Measurements from ENCODE around the gene TWIST2. TPM values are rescaled to one million over a fixed set of nuclear protein-coding genes. Genes with fewer than 3 reads are reported as not detected.

The TWIST2 gene
- polyA plus RNA-seq, 3 donors from 2014 or later, result 0.17 to 0.61 TPM; not detected in 1

- Mint-ChIP-seq H3K4me3 (no peak overlapping the region), H3K36me3 (no peaks in the 10 kb centered on the region), H3K9me3 (no peaks in the 10 kb centered on the region), H3K27me3 (ENCODE audit: low read depth in 3 of 3) (peaks cover 0 to 11% (median 11%) of the 10 kb centered on the region in 3 donors), H3K4me1 (no peaks in the 10 kb centered on the region), H3K27ac (no peak overlapping the region)
- no peak for DNase-seq
Measured at GRCh38 chr2:238818561-238818960, 29.3 kb upstream of the TWIST2 start.

GRCh38 chr2:238820197-238820596, 27.7 kb upstream of the TWIST2 start:
- DNase-seq, result no peak
- H3K9me3 Mint-ChIP-seq, result peaks cover 0 to 3% (median 0%) of the 10 kb centered on the region in 6 donors
- H3K27me3 Mint-ChIP-seq (ENCODE audit: low read depth in 3 of 3), result peaks cover 0 to 15% (median 8%) of the 10 kb centered on the region in 3 donors
- H3K27ac Mint-ChIP-seq, result no peak overlapping the region
- H3K36me3 Mint-ChIP-seq, result no peaks in the 10 kb centered on the region
- H3K4me3 Mint-ChIP-seq, result no peak overlapping the region
- no peaks in the 10 kb centered on the region for H3K4me1 Mint-ChIP-seq

GRCh38 chr2:238820916-238821315, 27.0 kb upstream of the TWIST2 start:
- Mint-ChIP-seq H3K27me3 (ENCODE audit: low read depth in 3 of 3) (peaks cover 2 to 15% (median 10%) of the 10 kb centered on the region in 3 donors), H3K9me3 (peaks cover 0 to 3% (median 0%) of the 10 kb centered on the region in 6 donors), H3K4me1 (no peaks in the 10 kb centered on the region), H3K4me3 (no peak overlapping the region), H3K36me3 (no peaks in the 10 kb centered on the region), H3K27ac (no peak overlapping the region)
- DNase-seq, result no peak

GRCh38 chr2:238821391-238821790, 26.5 kb upstream of the TWIST2 start:
- Mint-ChIP-seq H3K4me1 (no peaks in the 10 kb centered on the region), H3K27me3 (ENCODE audit: low read depth in 3 of 3) (peaks cover 2 to 15% (median 10%) of the 10 kb centered on the region in 3 donors), H3K27ac (no peak overlapping the region), H3K36me3 (no peaks in the 10 kb centered on the region), H3K4me3 (no peak overlapping the region), H3K9me3 (peaks cover 0 to 3% (median 0%) of the 10 kb centered on the region in 6 donors)
- DNase-seq, result no peak

- Mint-ChIP-seq H3K27ac (no peak overlapping the region), H3K4me1 (no peaks in the 10 kb centered on the region), H3K9me3 (peaks cover 0 to 3% (median 0%) of the 10 kb centered on the region in 6 donors), H3K36me3 (no peaks in the 10 kb centered on the region), H3K4me3 (no peak overlapping the region), H3K27me3 (ENCODE audit: low read depth in 3 of 3) (peaks cover 2 to 17% (median 11%) of the 10 kb centered on the region in 3 donors)
- DNase-seq, result no peak
Measured at GRCh38 chr2:238821944-238822670, 25.8 kb upstream of the TWIST2 start.

- no peak for DNase-seq
- peaks cover 2 to 21% (median 11%) of the 10 kb centered on the region in 3 donors for H3K27me3 Mint-ChIP-seq (ENCODE audit: low read depth in 3 of 3)
- H3K27ac Mint-ChIP-seq, result no peak overlapping the region
- no peaks in the 10 kb centered on the region for H3K36me3 Mint-ChIP-seq
- H3K4me1 Mint-ChIP-seq, result no peaks in the 10 kb centered on the region
- peaks cover 0 to 3% (median 0%) of the 10 kb centered on the region in 6 donors for H3K9me3 Mint-ChIP-seq
- H3K4me3 Mint-ChIP-seq, result no peak overlapping the region
Measured at GRCh38 chr2:238822955-238823354, 24.9 kb upstream of the TWIST2 start.

- Mint-ChIP-seq H3K36me3 (no peaks in the 10 kb centered on the region), H3K27me3 (ENCODE audit: low read depth in 3 of 3) (peaks cover 4 to 16% (median 6%) of the 10 kb centered on the region in 3 donors), H3K4me3 (no peak overlapping the region), H3K9me3 (no peaks in the 10 kb centered on the region), H3K27ac (no peak overlapping the region), H3K4me1 (no peaks in the 10 kb centered on the region)
- no peak for DNase-seq
Measured at GRCh38 chr2:238831177-238831576, 16.7 kb upstream of the TWIST2 start.

GRCh38 chr2:238834982-238835381, 12.9 kb upstream of the TWIST2 start:
- H3K36me3 Mint-ChIP-seq, result no peaks in the 10 kb centered on the region
- no peak for DNase-seq
- H3K4me3 Mint-ChIP-seq, result no peak overlapping the region
- no peak overlapping the region for H3K27ac Mint-ChIP-seq
- H3K9me3 Mint-ChIP-seq, result no peaks in the 10 kb centered on the region
- H3K27me3 Mint-ChIP-seq (ENCODE audit: low read depth in 3 of 3), result peaks cover 4 to 14% (median 8%) of the 10 kb centered on the region in 3 donors
- H3K4me1 Mint-ChIP-seq, result no peaks in the 10 kb centered on the region

- no peaks in the 10 kb centered on the region for H3K9me3 Mint-ChIP-seq
- no peaks in the 10 kb centered on the region for H3K36me3 Mint-ChIP-seq
- no peak for DNase-seq
- H3K4me3 Mint-ChIP-seq, result no peak overlapping the region
- H3K27me3 Mint-ChIP-seq (ENCODE audit: low read depth in 3 of 3), result peaks cover 4 to 16% (median 8%) of the 10 kb centered on the region in 3 donors
- no peaks in the 10 kb centered on the region for H3K4me1 Mint-ChIP-seq
- H3K27ac Mint-ChIP-seq, result no peak overlapping the region
Measured at GRCh38 chr2:238835726-238836301, 12.1 kb upstream of the TWIST2 start.

- Mint-ChIP-seq H3K27ac (no peak overlapping the region), H3K9me3 (no peaks in the 10 kb centered on the region), H3K4me1 (no peaks in the 10 kb centered on the region), H3K27me3 (ENCODE audit: low read depth in 3 of 3) (peaks cover 1 to 20% (median 9%) of the 10 kb centered on the region in 3 donors), H3K4me3 (no peak overlapping the region), H3K36me3 (no peaks in the 10 kb centered on the region)
- DNase-seq, result no peak
Measured at GRCh38 chr2:238838786-238839327, 9.0 kb upstream of the TWIST2 start.

- Mint-ChIP-seq H3K27ac (no peak overlapping the region), H3K36me3 (no peaks in the 10 kb centered on the region), H3K27me3 (ENCODE audit: low read depth in 3 of 3) (peaks cover 1 to 20% (median 9%) of the 10 kb centered on the region in 3 donors), H3K4me3 (no peak overlapping the region), H3K4me1 (no peaks in the 10 kb centered on the region), H3K9me3 (no peaks in the 10 kb centered on the region)
- DNase-seq, result no peak
Measured at GRCh38 chr2:238839428-238839827, 8.5 kb upstream of the TWIST2 start.

- H3K27me3 Mint-ChIP-seq (ENCODE audit: low read depth in 3 of 3), result peaks cover 8 to 27% (median 10%) of the 10 kb centered on the region in 3 donors
- no peaks in the 10 kb centered on the region for H3K36me3 Mint-ChIP-seq
- no peak overlapping the region for H3K4me3 Mint-ChIP-seq
- H3K4me1 Mint-ChIP-seq, result peaks cover 0 to 1% of the 10 kb centered on the region in 2 donors
- no peak overlapping the region for H3K27ac Mint-ChIP-seq
- DNase-seq, result no peak
- no peaks in the 10 kb centered on the region for H3K9me3 Mint-ChIP-seq
Measured at GRCh38 chr2:238841542-238842164, 6.2 kb upstream of the TWIST2 start.

GRCh38 chr2:238843476-238843875, 4.4 kb upstream of the TWIST2 start:
- Mint-ChIP-seq H3K27ac (no peak overlapping the region), H3K36me3 (no peaks in the 10 kb centered on the region), H3K9me3 (no peaks in the 10 kb centered on the region), H3K4me1 (peaks cover 0 to 1% of the 10 kb centered on the region in 2 donors), H3K27me3 (ENCODE audit: low read depth in 3 of 3) (peaks cover 4 to 26% (median 10%) of the 10 kb centered on the region in 3 donors), H3K4me3 (no peak overlapping the region)
- no peak for DNase-seq

Measured in immature natural killer cell (primary cell).